Measurements from ENCODE around the gene CLCN5.
A peak's percentile ranks its signal among the peaks of the same experiment; 100 is the strongest.
"Not testable (repeated sequence)": the region's sequence is repeated elsewhere in the genome, so short reads cannot be mapped to it uniquely, and the experiment has no call there.

CLCN5 gene

GRCh38 chrX:50002067-50002714, 79.8 kb downstream of the CLCN5 start:
- TF ChIP-seq CTCF (IDR thresholded peaks at IDR 0.05; ENCODE audit: insufficient read depth, low read depth, low read length, missing control alignments), result no peak
- no peak for DNase-seq (ENCODE audit: low read depth)
- no peak overlapping the region for H3K4me3 ChIP-seq (ENCODE audit: low read length)

GRCh38 chrX:50003467-50003866, 81.1 kb downstream of the CLCN5 start:
- DNase-seq (ENCODE audit: low read depth), result no peak
- no peak overlapping the region for H3K4me3 ChIP-seq (ENCODE audit: low read length)
- TF ChIP-seq CTCF (IDR thresholded peaks at IDR 0.05; ENCODE audit: insufficient read depth, low read depth, low read length, missing control alignments), result no peak

GRCh38 chrX:50003927-50004326, 81.5 kb downstream of the CLCN5 start:
- no peak for TF ChIP-seq CTCF (IDR thresholded peaks at IDR 0.05; ENCODE audit: insufficient read depth, low read depth, low read length, missing control alignments)
- peak; percentile 19 for DNase-seq (ENCODE audit: low read depth)
- no peak overlapping the region for H3K4me3 ChIP-seq (ENCODE audit: low read length)

- not testable (repeated sequence) for H3K4me3 ChIP-seq (ENCODE audit: low read length); DNase-seq (ENCODE audit: low read depth)
Measured at GRCh38 chrX:50025591-50025990, 103.2 kb downstream of the CLCN5 start.

- DNase-seq (ENCODE audit: low read depth), result no peak
- no peak for TF ChIP-seq CTCF (IDR thresholded peaks at IDR 0.05; ENCODE audit: insufficient read depth, low read depth, low read length, missing control alignments)
- no peak overlapping the region for H3K4me3 ChIP-seq (ENCODE audit: low read length)
Measured at GRCh38 chrX:50035126-50035525, 112.7 kb downstream of the CLCN5 start.

GRCh38 chrX:50036426-50036825, 114.0 kb downstream of the CLCN5 start:
- no peak for TF ChIP-seq CTCF (IDR thresholded peaks at IDR 0.05; ENCODE audit: insufficient read depth, low read depth, low read length, missing control alignments)
- DNase-seq (ENCODE audit: low read depth), result no peak
- H3K4me3 ChIP-seq (ENCODE audit: low read length), result no peak overlapping the region

- no peak overlapping the region for H3K4me3 ChIP-seq (ENCODE audit: low read length)
- no peak for DNase-seq (ENCODE audit: low read depth)
- no peak for TF ChIP-seq CTCF (IDR thresholded peaks at IDR 0.05; ENCODE audit: insufficient read depth, low read depth, low read length, missing control alignments)
Measured at GRCh38 chrX:50045823-50046222, 123.4 kb downstream of the CLCN5 start.

Data from epithelial cell of esophagus (primary cell).